Endothelial cell of umbilical vein (primary cell): Measurements from ENCODE around the gene RLF. TPM values are rescaled to one million over a fixed set of nuclear protein-coding genes. Genes with fewer than 3 reads are reported as not detected.

Experiments
- BruUV-seq: library from RNA; stranded (reverse); fragments of 400-500 nt; replicated peaks from 2 replicates; lab custom pipeline; 2021; lab: Mats Ljungman, UMichigan
- CTCF ChIA-PET: fragments of 300-600, 350-600 bp; sonication (Branson Sonifier 250); formaldehyde crosslinking; loops from one replicate; lab custom pipeline; 2021; ENCODE audit warnings: antibody characterized with exemption, inconsistent platforms; lab: Charles Lee
- POLR2A ChIA-PET: fragments of 300-600, 350-600 bp; sonication (Branson Sonifier 250); formaldehyde crosslinking; loops from one replicate; lab custom pipeline; 2021; ENCODE audit warnings: antibody characterized with exemption, inconsistent platforms; lab: Charles Lee
- DNase-seq: peaks from one replicate; pipeline ENCODE4 v3.0.0-alpha.2; 2011; ENCODE audit warnings: low read depth, low spot score
- FAIRE-seq: peaks from 2 replicates; lab custom pipeline; 2011; peaks lifted over from hg19 to GRCh38; lab: Jason Lieb, UNC
- H2AFZ ChIP-seq: 2 replicates; pipeline ENCODE4 v1.6.0; 2012; ENCODE audit warnings: low read depth, low read length, control low read depth, inconsistent platforms
- H3K27ac ChIP-seq: 2 replicates; pipeline ENCODE4 v1.5.1; 2011; ENCODE audit warnings: low read depth, mild to moderate bottlenecking, control low read depth, low read length, moderate library complexity; ENCODE audit not compliant: insufficient read depth
- H3K27me3 ChIP-seq, 2 experiments: 2 replicates each; pipeline versions ENCODE4 v1.6.0 to v1.6.1; 2011; ENCODE audit warnings: low read length in 2 of 2, mixed read lengths in 1 of 2; ENCODE audit not compliant: control insufficient read depth in 2 of 2, insufficient read depth in 2 of 2
- H3K36me3 ChIP-seq, 2 experiments: 2 replicates in 1 of 2; 3 replicates in 1 of 2; pipeline ENCODE4 v1.5.1; 2011; ENCODE audit warnings: low read length in 2 of 2, mild to moderate bottlenecking in 1 of 2, moderate library complexity in 1 of 2; ENCODE audit not compliant: control insufficient read depth in 2 of 2, insufficient read depth in 2 of 2; ENCODE audit errors: extremely low read depth in 1 of 2
- H3K4me1 ChIP-seq: 3 replicates; pipeline ENCODE4 v1.5.1; 2011; ENCODE audit warnings: mild to moderate bottlenecking, low read length; ENCODE audit not compliant: control insufficient read depth, insufficient read depth; ENCODE audit errors: extremely low read depth
- H3K4me2 ChIP-seq: 2 replicates; pipeline ENCODE4 v1.6.1; 2011; ENCODE audit warnings: low read length, control low read depth, mixed read lengths; ENCODE audit not compliant: insufficient read depth
- H3K4me3 ChIP-seq, 3 experiments: fragments of 200-600 bp in 1 of 3; sonication (generic), shearing (Covaris generic) in 1 of 3; replicated peaks in 1 of 3; 2 replicates each; pipeline ENCODE4 v1.5.1; 2011 to 2016; ENCODE audit warnings: control low read depth in 3 of 3, low read length in 3 of 3, mild to moderate bottlenecking in 2 of 3, inconsistent platforms in 1 of 3, low read depth in 1 of 3, moderate library complexity in 1 of 3; ENCODE audit not compliant: insufficient read depth in 1 of 3
- H3K79me2 ChIP-seq: 2 replicates; pipeline ENCODE4 v1.6.0; 2012; ENCODE audit warnings: low read length, inconsistent platforms; ENCODE audit not compliant: control insufficient read depth, insufficient read depth
- H3K9ac ChIP-seq: replicated peaks from 2 replicates; pipeline ENCODE3; 2011; ENCODE audit warnings: low read length, control low read depth; ENCODE audit not compliant: insufficient read depth; ENCODE audit errors: extremely low read depth
- H3K9me1 ChIP-seq: replicated peaks from 3 replicates; pipeline ENCODE4 v1.6.0; 2011; ENCODE audit warnings: mild to moderate bottlenecking, low read length; ENCODE audit not compliant: control insufficient read depth, insufficient read depth; ENCODE audit errors: extremely low read depth
- H3K9me3 ChIP-seq: replicated peaks from 2 replicates; pipeline ENCODE4 v1.5.1; 2012; ENCODE audit warnings: low read length, inconsistent platforms; ENCODE audit not compliant: control insufficient read depth, insufficient read depth
- H4K20me1 ChIP-seq: replicated peaks from 2 replicates; pipeline ENCODE3; 2011; ENCODE audit warnings: mild to moderate bottlenecking, low read length; ENCODE audit not compliant: control insufficient read depth, insufficient read depth; ENCODE audit errors: extremely low read depth
- CTCF ChIP-seq, 2 donors: IDR thresholded peaks; 1 replicate in 1 of 2; 2 replicates in 1 of 2; pipeline ENCODE4 v1.5.1; 2011; ENCODE audit warnings: low read length in 2 of 2, mild to moderate bottlenecking in 2 of 2, moderate library complexity in 2 of 2, control low read depth in 1 of 2, inconsistent platforms in 1 of 2, low read depth in 1 of 2; ENCODE audit not compliant: insufficient read depth in 1 of 2; ENCODE audit errors: extremely low read depth in 1 of 2
- EZH2 ChIP-seq: IDR thresholded peaks from 2 replicates; pipeline ENCODE4 v1.6.1; 2012; ENCODE audit warnings: borderline replicate concordance, low read depth, mild to moderate bottlenecking, moderate library complexity, low read length, inconsistent platforms; ENCODE audit not compliant: severe bottlenecking
- FOS ChIP-seq: IDR thresholded peaks from 2 replicates; pipeline ENCODE4 v1.6.1; 2011; ENCODE audit warnings: mild to moderate bottlenecking, low read length, moderate library complexity, borderline replicate concordance; ENCODE audit not compliant: insufficient read depth
- GATA2 ChIP-seq: IDR thresholded peaks from 2 replicates; pipeline ENCODE4 v1.7.0; 2011; ENCODE audit warnings: low read depth, mild to moderate bottlenecking, moderate library complexity, mixed read lengths, low read length; ENCODE audit not compliant: insufficient read length, insufficient read depth
- JUN ChIP-seq: IDR thresholded peaks from 2 replicates; pipeline ENCODE4 v1.6.1; 2011; ENCODE audit warnings: borderline replicate concordance, low read depth; ENCODE audit not compliant: insufficient read length, insufficient read depth
- MAX ChIP-seq: IDR thresholded peaks from 2 replicates; pipeline ENCODE4 v1.6.1; 2011; ENCODE audit not compliant: insufficient read depth, insufficient read length
- MYC ChIP-seq: IDR thresholded peaks from one replicate; pipeline ENCODE4 v1.6.1; 2011; ENCODE audit warnings: mild to moderate bottlenecking, low read depth, low read length
- POLR2A ChIP-seq: IDR thresholded peaks from 2 replicates; pipeline ENCODE4 v1.6.1; 2012; ENCODE audit warnings: low read depth, mild to moderate bottlenecking, control low read depth, low read length
- POLR2AphosphoS5 ChIP-seq: IDR thresholded peaks from 2 replicates; pipeline ENCODE4 v1.6.1; 2012; ENCODE audit warnings: low read depth, mild to moderate bottlenecking, control low read depth, low read length, moderate library complexity; ENCODE audit not compliant: insufficient read depth
- dilution Hi-C: fragments of 300-500 bp; cut with MboI; formaldehyde crosslinking; loops from one replicate; pipeline ENCODE4 v1.15.0; 2019; ENCODE audit warnings: low sequenced_read_pairs; ENCODE audit not compliant: extremely low pct_ligation_motif_present
- intact Hi-C: fragments of 100-400 bp; cut with micrococcal nuclease; formaldehyde crosslinking; loops from one replicate; pipeline ENCODE4 v1.10.0; 2022
- polyA plus RNA-seq, 4 experiments: library from polyadenylated mRNA; depleted of rRNA in 3 of 4; stranded (reverse) in 3 of 4; unstranded in 1 of 4; fragments of >200 nt; gene quantifications; 2 replicates each; pipeline versions ENCODE4 v1.2.1 to v1.2.3, GENCODE V29; 2011 to 2012; ENCODE audit warnings: missing spikeins in 1 of 4
- total RNA-seq: library from RNA; stranded (reverse); gene quantifications from 2 replicates; pipeline ENCODE4 v1.2.3, GENCODE V29; 2021

RLF gene
- total and polyA plus RNA-seq, 2 donors (not counting 3 experiments of a cell fraction or from before 2014, with no cell fraction given) = 2.7 to 9.4 TPM

- H3K79me2 ChIP-seq = peaks cover 5% of the 10 kb centered on the region
- H3K27me3 ChIP-seq = no peaks in the 10 kb centered on the region
- TF ChIP-seq MYC = no peak
- TF ChIP-seq EZH2 = no peak
- no peak for TF ChIP-seq GATA2
- no peak for TF ChIP-seq FOS
- TF ChIP-seq POLR2AphosphoS5 = no peak
- no peak for TF ChIP-seq MAX
- no peak for TF ChIP-seq JUN
- FAIRE-seq (no peak), DNase-seq (no peak)
- CTCF ChIA-PET = no interaction called here
- BruUV-seq = no TSS peak
- no peaks in the 10 kb centered on the region for H3K9me1 ChIP-seq
- POLR2A ChIA-PET = no interaction called here
- no peak overlapping the region for H3K27ac ChIP-seq
- H2AFZ ChIP-seq = no peak overlapping the region
- peaks cover 19% of the 10 kb centered on the region for H3K4me1 ChIP-seq
- H3K9ac ChIP-seq = no peak overlapping the region
- H4K20me1 ChIP-seq = no peaks in the 10 kb centered on the region
- H3K9me3 ChIP-seq = no peaks in the 10 kb centered on the region
- intact Hi-C loops (no loop called here), dilution Hi-C loops (no loop called here)
- no peaks in the 10 kb centered on the region for H3K36me3 ChIP-seq
- H3K4me2 ChIP-seq = no peak overlapping the region
- no peak overlapping the region for H3K4me3 ChIP-seq
These were observed 90.3 kb downstream of the RLF start for GRCh38 chr1:40251456-40251855.

- ChIA-PET CTCF (interaction anchor here (0.7 kb wide), 1 partner anchor 9 kb away, joined by 3 read pairs; no protein-coding TSS in a partner anchor), POLR2A (no interaction called here)
- Histone ChIP-seq H3K9ac (no peak overlapping the region), H3K9me1 (no peaks in the 10 kb centered on the region), H2AFZ (no peak overlapping the region), H3K4me1 (peaks cover 24% of the 10 kb centered on the region), H3K79me2 (peaks cover 9% of the 10 kb centered on the region), H4K20me1 (no peaks in the 10 kb centered on the region), H3K27ac (no peak overlapping the region), H3K9me3 (no peaks in the 10 kb centered on the region), H3K4me2 (no peak overlapping the region), H3K27me3 (no peaks in the 10 kb centered on the region), H3K36me3 (no peaks in the 10 kb centered on the region), H3K4me3 (no peak overlapping the region)
- BruUV-seq = no TSS peak
- intact Hi-C loops = no loop called here
- TF ChIP-seq CTCF (IDR thresholded peaks at IDR 0.05; ENCODE audit: extremely low read depth in 1 of 2, insufficient read depth in 1 of 2, low read depth in 1 of 2, low read length in 2 of 2) (no peak), MYC (no peak), EZH2 (no peak), POLR2A (no peak), JUN (no peak), MAX (no peak), GATA2 (no peak), POLR2AphosphoS5 (no peak)
- dilution Hi-C loops = no loop called here
- no peak for FAIRE-seq
- no peak for DNase-seq
These were observed 91.4 kb downstream of the RLF start for GRCh38 chr1:40252601-40253000.
